Keratinocyte (primary cell): ENCODE measurements around the gene SLF2. TPM values are rescaled to one million over a fixed set of nuclear protein-coding genes. Genes with fewer than 3 reads are reported as not detected.

Experiments
- DNase-seq: peaks from one replicate; pipeline ENCODE4 v3.0.0-alpha.2; 2011; ENCODE audit warnings: low read depth, missing footprints, low spot score
- FAIRE-seq: peaks from 2 replicates; lab custom pipeline; 2011; peaks lifted over from hg19 to GRCh38; lab: Jason Lieb, UNC
- H2AFZ ChIP-seq: 2 replicates; pipeline ENCODE4 v1.6.0; 2012; ENCODE audit warnings: low read length, control low read depth, inconsistent platforms; ENCODE audit not compliant: control insufficient read depth
- H3K27ac ChIP-seq: 2 replicates; pipeline ENCODE4 v1.5.1; 2011; ENCODE audit warnings: low read length; ENCODE audit not compliant: control insufficient read depth, insufficient read depth
- H3K27me3 ChIP-seq: 3 replicates; pipeline ENCODE4 v1.6.0; 2011; ENCODE audit warnings: low read length; ENCODE audit not compliant: control insufficient read depth, insufficient read depth; ENCODE audit errors: extremely low read depth
- H3K36me3 ChIP-seq, 2 experiments: 2 replicates in 1 of 2; 3 replicates in 1 of 2; pipeline ENCODE4 v1.5.1; 2011; ENCODE audit warnings: low read length in 2 of 2, mild to moderate bottlenecking in 1 of 2; ENCODE audit not compliant: control insufficient read depth in 2 of 2, insufficient read depth in 2 of 2; ENCODE audit errors: extremely low read depth in 1 of 2
- H3K4me1 ChIP-seq: 3 replicates; pipeline ENCODE4 v1.5.1; 2011; ENCODE audit warnings: low read length; ENCODE audit not compliant: control insufficient read depth, insufficient read depth; ENCODE audit errors: extremely low read depth
- H3K4me2 ChIP-seq: 3 replicates; pipeline ENCODE4 v1.6.0; 2011; ENCODE audit warnings: low read depth, low read length; ENCODE audit not compliant: control insufficient read depth, insufficient read depth; ENCODE audit errors: extremely low read depth
- H3K4me3 ChIP-seq, 3 experiments: fragments of 200-600 bp in 1 of 3; sonication (generic) in 1 of 3; 2 replicates in 2 of 3; 3 replicates in 1 of 3; pipeline ENCODE4 v1.5.1; 2011 to 2016; ENCODE audit warnings: low read length in 3 of 3, mild to moderate bottlenecking in 3 of 3, control low read depth in 2 of 3, inconsistent platforms in 1 of 3, low read depth in 1 of 3, mixed read lengths in 1 of 3, mixed run types in 1 of 3, moderate library complexity in 1 of 3; ENCODE audit not compliant: control insufficient read depth in 2 of 3, insufficient read depth in 2 of 3; ENCODE audit errors: extremely low read depth in 1 of 3
- H3K79me2 ChIP-seq: 2 replicates; pipeline ENCODE4 v1.6.0; 2012; ENCODE audit warnings: low read length; ENCODE audit not compliant: control insufficient read depth, insufficient read depth
- H3K9ac ChIP-seq: 3 replicates; pipeline ENCODE4 v1.6.0; 2011; ENCODE audit warnings: low read length; ENCODE audit not compliant: control insufficient read depth, insufficient read depth; ENCODE audit errors: extremely low read depth
- H3K9me1 ChIP-seq: 3 replicates; pipeline ENCODE4 v1.6.0; 2011; ENCODE audit warnings: low read length; ENCODE audit not compliant: control insufficient read depth, insufficient read depth; ENCODE audit errors: extremely low read depth
- H3K9me3 ChIP-seq: 2 replicates; pipeline ENCODE4 v1.5.1; 2012; ENCODE audit warnings: low read depth, low read length; ENCODE audit not compliant: control insufficient read depth
- H4K20me1 ChIP-seq: 3 replicates; pipeline ENCODE4 v1.6.0; 2011; ENCODE audit warnings: low read length; ENCODE audit not compliant: control insufficient read depth, insufficient read depth; ENCODE audit errors: extremely low read depth
- EZH2 ChIP-seq: IDR thresholded peaks from one replicate; pipeline ENCODE4 v1.6.1; 2012; ENCODE audit warnings: inconsistent platforms, mild to moderate bottlenecking, low read length, moderate library complexity
- dilution Hi-C: fragments of 300-500 bp; cut with MboI; formaldehyde crosslinking; loops from one replicate; pipeline ENCODE4 v1.7.0; 2020; ENCODE audit warnings: low sequenced_read_pairs; ENCODE audit not compliant: extremely low pct_ligation_motif_present
- polyA plus RNA-seq, 5 experiments: library from polyadenylated mRNA; depleted of rRNA in 3 of 5; stranded (reverse) in 3 of 5; stranded (forward) in 1 of 5; unstranded in 1 of 5; fragments of >200 nt; gene quantifications; 1 replicate in 1 of 5; 2 replicates in 3 of 5; 3 replicates in 1 of 5; pipeline versions ENCODE4 v1.2.1 to v1.2.3, GENCODE V29; 2011 to 2012; ENCODE audit warnings: missing spikeins in 2 of 5, low read depth in 1 of 5, low replicate concordance in 1 of 5
- TF ChIP-seq, protein P1 (sequence below), 3 experiments: IDR thresholded peaks in 1 of 3; conservative IDR thresholded peaks in 1 of 3; optimal IDR thresholded peaks in 1 of 3; 2 replicates in 2 of 3; 3 replicates in 1 of 3; pipeline versions ENCODE3 to v1.5.1; 2011; ENCODE audit warnings: low read length in 3 of 3, mild to moderate bottlenecking in 3 of 3, moderate library complexity in 2 of 3, control low read depth in 1 of 3, inconsistent platforms in 1 of 3; ENCODE audit not compliant: insufficient read depth in 2 of 3; ENCODE audit errors: extremely low read depth in 1 of 3

The SLF2 gene
- polyA plus RNA-seq, 1 donor (not counting 4 experiments of a cell fraction or from before 2014, with no cell fraction given) = 7.1 TPM

GRCh38 chr10:100874702-100875483 lies 37.9 kb upstream of the SLF2 start:
- no peak for FAIRE-seq

GRCh38 chr10:100875484-100876166 lies 37.1 kb upstream of the SLF2 start:
- Histone ChIP-seq H3K9ac (no peak overlapping the region), H3K79me2 (no peaks in the 10 kb centered on the region), H3K9me1 (no peaks in the 10 kb centered on the region), H3K27ac (no peak overlapping the region), H3K4me2 (no peak overlapping the region), H3K36me3 (no peaks in the 10 kb centered on the region), H2AFZ (no peak overlapping the region), H4K20me1 (no peaks in the 10 kb centered on the region), H3K4me1 (no peaks in the 10 kb centered on the region), H3K9me3 (no peaks in the 10 kb centered on the region), H3K27me3 (peaks cover 27% of the 10 kb centered on the region), H3K4me3 (no peak overlapping the region)
- TF ChIP-seq, protein P1, sequence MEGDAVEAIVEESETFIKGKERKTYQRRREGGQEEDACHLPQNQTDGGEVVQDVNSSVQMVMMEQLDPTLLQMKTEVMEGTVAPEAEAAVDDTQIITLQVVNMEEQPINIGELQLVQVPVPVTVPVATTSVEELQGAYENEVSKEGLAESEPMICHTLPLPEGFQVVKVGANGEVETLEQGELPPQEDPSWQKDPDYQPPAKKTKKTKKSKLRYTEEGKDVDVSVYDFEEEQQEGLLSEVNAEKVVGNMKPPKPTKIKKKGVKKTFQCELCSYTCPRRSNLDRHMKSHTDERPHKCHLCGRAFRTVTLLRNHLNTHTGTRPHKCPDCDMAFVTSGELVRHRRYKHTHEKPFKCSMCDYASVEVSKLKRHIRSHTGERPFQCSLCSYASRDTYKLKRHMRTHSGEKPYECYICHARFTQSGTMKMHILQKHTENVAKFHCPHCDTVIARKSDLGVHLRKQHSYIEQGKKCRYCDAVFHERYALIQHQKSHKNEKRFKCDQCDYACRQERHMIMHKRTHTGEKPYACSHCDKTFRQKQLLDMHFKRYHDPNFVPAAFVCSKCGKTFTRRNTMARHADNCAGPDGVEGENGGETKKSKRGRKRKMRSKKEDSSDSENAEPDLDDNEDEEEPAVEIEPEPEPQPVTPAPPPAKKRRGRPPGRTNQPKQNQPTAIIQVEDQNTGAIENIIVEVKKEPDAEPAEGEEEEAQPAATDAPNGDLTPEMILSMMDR (optimal IDR thresholded peaks at IDR 0.05 in 1 of 3, IDR thresholded peaks at IDR 0.05 in 1 of 3, conservative IDR thresholded peaks at IDR 0.05 in 1 of 3; ENCODE audit: extremely low read depth in 1 of 3, insufficient read depth in 2 of 3, low read length in 3 of 3) = no peak
- no peak for TF ChIP-seq EZH2
- FAIRE-seq (no peak), DNase-seq (no peak)
- dilution Hi-C loops = loop anchor here (25.0 kb wide), 1 partner anchor 313 kb away; no protein-coding TSS in a partner anchor

More at GRCh38 chr10:100874702-100875483, 37.9 kb upstream of the SLF2 start:
- H3K36me3 ChIP-seq = no peaks in the 10 kb centered on the region
- no peak overlapping the region for H3K4me3 ChIP-seq
- H3K4me2 ChIP-seq = no peak overlapping the region
- dilution Hi-C loops = loop anchor here (25.0 kb wide), 1 partner anchor 313 kb away; no protein-coding TSS in a partner anchor
- no peaks in the 10 kb centered on the region for H3K79me2 ChIP-seq
- no peaks in the 10 kb centered on the region for H3K4me1 ChIP-seq
- no peaks in the 10 kb centered on the region for H3K9me3 ChIP-seq
- H3K9ac ChIP-seq = no peak overlapping the region
- H3K9me1 ChIP-seq = no peaks in the 10 kb centered on the region
- H3K27me3 ChIP-seq = peaks cover 23% of the 10 kb centered on the region
- TF ChIP-seq EZH2 = no peak
- TF ChIP-seq, protein P1 (optimal IDR thresholded peaks at IDR 0.05 in 1 of 3, IDR thresholded peaks at IDR 0.05 in 1 of 3, conservative IDR thresholded peaks at IDR 0.05 in 1 of 3; ENCODE audit: extremely low read depth in 1 of 3, insufficient read depth in 2 of 3, low read length in 3 of 3) = no peak
- no peak overlapping the region for H3K27ac ChIP-seq
- H4K20me1 ChIP-seq = no peaks in the 10 kb centered on the region
- no peak for DNase-seq
- H2AFZ ChIP-seq = no peak overlapping the region
